ENCODE measurements around the gene IMMT. TPM values are rescaled to one million over a fixed set of nuclear protein-coding genes. Genes with fewer than 3 reads are reported as not detected.

The IMMT gene
- total RNA-seq, 1 donor from 2014 or later = 288 TPM

- H3K4me1 ChIP-seq = peaks cover 7% of the 10 kb centered on the region
- TF ChIP-seq CTCF (IDR thresholded peaks at IDR 0.05; ENCODE audit: borderline replicate concordance) = no peak
- H3K9me3 ChIP-seq (replicated peaks) = no peaks in the 10 kb centered on the region
- no peak overlapping the region for H3K4me3 ChIP-seq
- peak overlapping the region; percentile 36 for H3K27ac ChIP-seq (replicated peaks)
- DNase-seq = no peak
- H3K27me3 ChIP-seq (ENCODE audit: low read depth) = no peaks in the 10 kb centered on the region
- peaks cover 97% of the 10 kb centered on the region for H3K36me3 ChIP-seq
- intact Hi-C loops (cut with micrococcal nuclease) = no loop called here
Measured at GRCh38 chr2:86140969-86141392, 54.3 kb downstream of the IMMT start.

GRCh38 chr2:86139981-86140380, 55.3 kb downstream of the IMMT start:
- intact Hi-C loops (cut with micrococcal nuclease) = no loop called here

GRCh38 chr2:86138736-86139625, 56.3 kb downstream of the IMMT start:
- no peak for TF ChIP-seq CTCF (IDR thresholded peaks at IDR 0.05; ENCODE audit: borderline replicate concordance)
- H3K27ac ChIP-seq (replicated peaks) = no peak overlapping the region
- no peaks in the 10 kb centered on the region for H3K27me3 ChIP-seq (ENCODE audit: low read depth)
- no peaks in the 10 kb centered on the region for H3K9me3 ChIP-seq (replicated peaks)
- no peak overlapping the region for H3K4me3 ChIP-seq
- no peak for DNase-seq
- peaks cover 7% of the 10 kb centered on the region for H3K4me1 ChIP-seq
- intact Hi-C loops (cut with micrococcal nuclease) = no loop called here
- peaks cover 97% of the 10 kb centered on the region for H3K36me3 ChIP-seq

More at GRCh38 chr2:86139981-86140380, 55.3 kb downstream of the IMMT start:
- no peak for TF ChIP-seq CTCF (IDR thresholded peaks at IDR 0.05; ENCODE audit: borderline replicate concordance)
- DNase-seq = no peak
- no peak overlapping the region for H3K27ac ChIP-seq (replicated peaks)
- H3K4me1 ChIP-seq = peaks cover 7% of the 10 kb centered on the region
- H3K9me3 ChIP-seq (replicated peaks) = no peaks in the 10 kb centered on the region
- no peak overlapping the region for H3K4me3 ChIP-seq
- no peaks in the 10 kb centered on the region for H3K27me3 ChIP-seq (ENCODE audit: low read depth)
- peaks cover 97% of the 10 kb centered on the region for H3K36me3 ChIP-seq

GRCh38 chr2:86136141-86136540, 59.1 kb downstream of the IMMT start:
- intact Hi-C loops (cut with micrococcal nuclease) = no loop called here
- no peak overlapping the region for H3K27ac ChIP-seq (replicated peaks)
- no peak for DNase-seq

GRCh38 chr2:86135653-86136052, 59.6 kb downstream of the IMMT start:
- H3K27me3 ChIP-seq (ENCODE audit: low read depth) = no peaks in the 10 kb centered on the region
- intact Hi-C loops (cut with micrococcal nuclease) = no loop called here
- peaks cover 98% of the 10 kb centered on the region for H3K36me3 ChIP-seq
- no peak overlapping the region for H3K27ac ChIP-seq (replicated peaks)
- no peak for DNase-seq
- peaks cover 2% of the 10 kb centered on the region for H3K4me1 ChIP-seq
- no peak overlapping the region for H3K4me3 ChIP-seq
- TF ChIP-seq CTCF (IDR thresholded peaks at IDR 0.05; ENCODE audit: borderline replicate concordance) = no peak
- H3K9me3 ChIP-seq (replicated peaks) = no peaks in the 10 kb centered on the region

More at GRCh38 chr2:86136141-86136540, 59.1 kb downstream of the IMMT start:
- peaks cover 7% of the 10 kb centered on the region for H3K4me1 ChIP-seq
- no peaks in the 10 kb centered on the region for H3K27me3 ChIP-seq (ENCODE audit: low read depth)
- H3K36me3 ChIP-seq = peaks cover 98% of the 10 kb centered on the region
- no peaks in the 10 kb centered on the region for H3K9me3 ChIP-seq (replicated peaks)
- no peak overlapping the region for H3K4me3 ChIP-seq
- no peak for TF ChIP-seq CTCF (IDR thresholded peaks at IDR 0.05; ENCODE audit: borderline replicate concordance)
